OCI-LY3 (cell line): ENCODE measurements around the gene BANF2.

Experiments
- H2AFZ ChIP-seq: fragments of 200-600, 300-600 bp; shearing (Covaris generic); 2 replicates; pipeline ENCODE4 v1.6.0; 2014; ENCODE audit warnings: antibody characterized with exemption, low read depth, low read length
- H3K27ac ChIP-seq: fragments of 200-600, 300-600 bp; sonication (generic); 2 replicates; pipeline ENCODE4 v1.5.1; 2014; ENCODE audit warnings: mild to moderate bottlenecking, low read length, moderate library complexity, mixed read lengths
- H3K27me3 ChIP-seq: fragments of 200-600, 300-600 bp; sonication (generic); 2 replicates; pipeline ENCODE4 v1.6.1; 2014; ENCODE audit warnings: low read depth, low read length, mixed read lengths
- H3K36me3 ChIP-seq: fragments of 200-600, 300-600 bp; sonication (generic); replicated peaks from 2 replicates; pipeline ENCODE3; 2014; ENCODE audit warnings: low read depth, low read length, mixed read lengths
- H3K4me1 ChIP-seq: fragments of 300-600, 200-600 bp; sonication (generic); 2 replicates; pipeline ENCODE4 v1.6.1; 2014; ENCODE audit warnings: low read length, mixed read lengths
- H3K4me2 ChIP-seq: fragments of 200-600, 300-600 bp; sonication (generic); 2 replicates; pipeline ENCODE4 v1.6.1; 2014; ENCODE audit warnings: low read length, mixed read lengths
- H3K4me3 ChIP-seq: fragments of 300-600, 200-600 bp; sonication (generic); 2 replicates; pipeline ENCODE4 v1.5.1; 2014; ENCODE audit warnings: antibody characterized with exemption, mild to moderate bottlenecking, low read length, moderate library complexity
- H3K79me2 ChIP-seq: fragments of 300-600, 200-600 bp; shearing (Covaris generic); 2 replicates; pipeline ENCODE4 v1.6.1; 2014; ENCODE audit warnings: mild to moderate bottlenecking, low read length, mixed read lengths
- H3K9ac ChIP-seq: fragments of 300-600, 200-600 bp; shearing (Covaris generic); 2 replicates; pipeline ENCODE4 v1.6.0; 2014; ENCODE audit warnings: mild to moderate bottlenecking, low read length, moderate library complexity
- H3K9me3 ChIP-seq: fragments of 200-600, 300-600 bp; shearing (Covaris generic); 2 replicates; pipeline ENCODE4 v1.6.1; 2014; ENCODE audit warnings: low read length, mixed read lengths; ENCODE audit not compliant: insufficient read depth
- H4K20me1 ChIP-seq: fragments of 200-600, 300-600 bp; sonication (generic); 2 replicates; pipeline ENCODE4 v1.6.1; 2016; ENCODE audit warnings: low read length, mixed read lengths; ENCODE audit not compliant: insufficient read depth
- CTCF ChIP-seq: fragments of 200-600, 300-600 bp; sonication (generic); IDR thresholded peaks from 2 replicates; pipeline ENCODE4 v1.5.1; 2014; ENCODE audit warnings: antibody characterized with exemption, low read length, low read depth
- EZH2phosphoT487 ChIP-seq: fragments of 200-600 bp; shearing (Covaris generic); IDR thresholded peaks from 2 replicates; pipeline ENCODE4 v1.6.1; 2018; ENCODE audit warnings: antibody characterized with exemption, mixed run types, low read depth

The BANF2 gene

GRCh38 chr20:17690144-17690543 lies 9.6 kb upstream of the BANF2 start:
- no peak overlapping the region for H2AFZ ChIP-seq
- no peak for TF ChIP-seq EZH2phosphoT487
- TF ChIP-seq CTCF = no peak
- no peaks in the 10 kb centered on the region for H4K20me1 ChIP-seq
- H3K9ac ChIP-seq = no peak overlapping the region
- no peaks in the 10 kb centered on the region for H3K36me3 ChIP-seq
- H3K9me3 ChIP-seq = no peaks in the 10 kb centered on the region
- no peak overlapping the region for H3K27ac ChIP-seq
- H3K4me2 ChIP-seq = no peak overlapping the region
- H3K4me3 ChIP-seq = no peak overlapping the region
- H3K27me3 ChIP-seq = peaks cover 76% of the 10 kb centered on the region
- H3K4me1 ChIP-seq = no peaks in the 10 kb centered on the region
- no peaks in the 10 kb centered on the region for H3K79me2 ChIP-seq

DNA sequence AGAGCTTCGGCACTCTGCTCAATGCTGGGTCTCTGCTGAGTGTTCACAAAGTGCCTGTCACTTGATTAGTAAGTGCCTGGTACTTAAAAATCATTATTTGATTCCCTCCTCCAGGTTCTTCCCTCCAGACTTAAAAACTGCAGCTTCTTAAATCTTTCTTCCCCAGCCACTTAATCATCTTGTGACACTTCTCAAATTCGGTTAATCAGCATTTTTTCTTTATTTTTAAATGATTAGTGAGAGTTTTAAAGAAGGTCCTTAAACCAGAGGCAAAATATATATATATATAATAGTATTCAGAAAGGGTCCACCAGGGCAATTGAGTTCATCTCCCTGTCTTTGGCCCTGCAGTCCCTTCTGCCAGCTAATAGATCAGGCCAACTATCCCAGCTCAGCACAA lies 8.0 kb upstream of the BANF2 start:
- H3K27me3 ChIP-seq = peaks cover 63% of the 10 kb centered on the region
- H2AFZ ChIP-seq = no peak overlapping the region
- H3K9ac ChIP-seq = no peak overlapping the region

GRCh38 chr20:17693444-17694001 lies 6.2 kb upstream of the BANF2 start:
- peaks cover 49% of the 10 kb centered on the region for H3K27me3 ChIP-seq
- H2AFZ ChIP-seq = no peak overlapping the region
- H3K4me2 ChIP-seq = no peak overlapping the region
- TF ChIP-seq CTCF (no peak), EZH2phosphoT487 (no peak)
- H3K27ac ChIP-seq = no peak overlapping the region
- H3K4me3 ChIP-seq = no peak overlapping the region
- no peaks in the 10 kb centered on the region for H4K20me1 ChIP-seq
- H3K36me3 ChIP-seq = no peaks in the 10 kb centered on the region
- H3K4me1 ChIP-seq = no peaks in the 10 kb centered on the region
- no peak overlapping the region for H3K9ac ChIP-seq
- H3K79me2 ChIP-seq = no peaks in the 10 kb centered on the region
- peaks cover 5% of the 10 kb centered on the region; the same call in 1 of the 2 replicates for H3K9me3 ChIP-seq

More for the DNA sequence above, 8.0 kb upstream of the BANF2 start:
- Histone ChIP-seq H3K4me2 (no peak overlapping the region), H3K79me2 (no peaks in the 10 kb centered on the region), H3K4me1 (no peaks in the 10 kb centered on the region), H3K4me3 (no peak overlapping the region), H3K36me3 (no peaks in the 10 kb centered on the region), H3K9me3 (peaks cover 5% of the 10 kb centered on the region; the same call in 1 of the 2 replicates), H4K20me1 (no peaks in the 10 kb centered on the region), H3K27ac (no peak overlapping the region)
- TF ChIP-seq CTCF (no peak), EZH2phosphoT487 (no peak)

DNA sequence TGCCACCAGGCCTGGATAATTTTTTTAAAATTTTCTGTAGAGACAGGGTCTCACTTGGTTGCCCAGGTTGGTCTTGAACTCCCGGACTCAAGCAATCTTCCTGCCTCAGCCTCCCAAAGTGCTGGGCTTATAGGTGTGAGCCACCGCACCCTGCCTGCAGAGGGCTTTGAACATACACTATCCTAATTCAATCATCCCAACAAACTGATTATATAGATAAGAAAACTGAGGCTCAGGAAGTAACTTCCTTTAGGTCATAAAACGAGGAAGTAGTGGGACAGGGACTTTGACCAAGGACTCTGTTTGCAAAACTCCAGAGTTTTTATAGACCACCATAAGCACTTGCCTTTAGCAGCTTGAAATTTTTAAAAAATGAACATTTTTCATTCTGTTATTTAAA lies 5.0 kb upstream of the BANF2 start:
- peaks cover 5% of the 10 kb centered on the region; the same call in 1 of the 2 replicates for H3K9me3 ChIP-seq
- H3K4me3 ChIP-seq = no peak overlapping the region
- H3K27me3 ChIP-seq = peaks cover 38% of the 10 kb centered on the region
- no peaks in the 10 kb centered on the region for H3K4me1 ChIP-seq
- no peak overlapping the region for H3K4me2 ChIP-seq
- no peak overlapping the region for H3K9ac ChIP-seq
- no peak overlapping the region for H2AFZ ChIP-seq
- H3K79me2 ChIP-seq = no peaks in the 10 kb centered on the region
- TF ChIP-seq CTCF = no peak
- no peak for TF ChIP-seq EZH2phosphoT487
- no peaks in the 10 kb centered on the region for H3K36me3 ChIP-seq
- no peaks in the 10 kb centered on the region for H4K20me1 ChIP-seq
- no peak overlapping the region for H3K27ac ChIP-seq
